GM10266 (cell line): ENCODE results near the gene HMGB1.

Experiments
- DNase-seq: peaks from one replicate; pipeline ENCODE4 v3.0.0; 2012; ENCODE audit errors: extremely low spot score
- CTCF ChIP-seq: IDR thresholded peaks from 2 replicates; pipeline ENCODE4 v1.5.1; 2012; ENCODE audit warnings: mild to moderate bottlenecking, low read depth; ENCODE audit not compliant: control insufficient read depth, insufficient read depth; ENCODE audit errors: missing control alignments

The HMGB1 gene

GRCh38 chr13:30418075-30418716 is 47.5 kb downstream of the HMGB1 start:
- no peak for DNase-seq
- no peak for TF ChIP-seq CTCF

GRCh38 chr13:30416471-30416870 is 49.3 kb downstream of the HMGB1 start:
- no peak for DNase-seq
- TF ChIP-seq CTCF, result no peak

GRCh38 chr13:30415430-30416030 is 50.2 kb downstream of the HMGB1 start:
- DNase-seq, result no peak
- TF ChIP-seq CTCF, result no peak

GRCh38 chr13:30413842-30414241 is 51.9 kb downstream of the HMGB1 start:
- TF ChIP-seq CTCF, result no peak
- no peak for DNase-seq

- DNase-seq, result no peak
- TF ChIP-seq CTCF, result no peak
Measured at GRCh38 chr13:30412346-30412745, 53.4 kb downstream of the HMGB1 start.

- DNase-seq, result no peak
- no peak for TF ChIP-seq CTCF
Measured at GRCh38 chr13:30410705-30411125, 55.0 kb downstream of the HMGB1 start.
